Measurements from ENCODE around the gene EFHD1.

- TF ChIP-seq CTCF (IDR thresholded peaks at IDR 0.05; ENCODE audit: low read depth, low read length, poor library complexity, severe bottlenecking) (no peak), EZH2phosphoT487 (IDR thresholded peaks at IDR 0.05; ENCODE audit: borderline replicate concordance, low read length) (no peak)
These were observed 1.0 kb upstream of the EFHD1 start for GRCh38 chr2:232632229-232632903.

Measured in DOHH2 (cell line).